ENCODE data around the gene ARHGAP30. TPM values are rescaled to one million over a fixed set of nuclear protein-coding genes. Genes with fewer than 3 reads are reported as not detected.

ARHGAP30 gene
- total and polyA plus RNA-seq, 4 donors, result 10.5 to 66.3 (median 33.8) TPM

- no peak for ATAC-seq (ENCODE audit: insufficient read depth, low FRiP score)
- Histone ChIP-seq H3K9ac (ENCODE audit: insufficient read depth in 1 of 2, low read length in 2 of 2) (no peak overlapping the region), H3K27ac (ENCODE audit: low read depth in 1 of 2, low read length in 1 of 2) (no peak overlapping the region), H3K36me3 (ENCODE audit: control insufficient read depth in 4 of 4, insufficient read depth in 4 of 4, low read length in 4 of 4) (peaks cover 4 to 8% (median 7%) of the 10 kb centered on the region in 4 donors), H3K27me3 (ENCODE audit: control insufficient read depth in 3 of 3, insufficient read depth in 3 of 3, low read length in 2 of 3) (no peaks in the 10 kb centered on the region), H3K4me3 (no peak overlapping the region), H3K9me3 (ENCODE audit: control insufficient read depth in 4 of 4, insufficient read depth in 3 of 4, low read length in 3 of 4) (no peaks in the 10 kb centered on the region), H3K4me1 (ENCODE audit: control insufficient read depth in 5 of 5, insufficient read depth in 5 of 5, low read length in 5 of 5) (peaks cover 0 to 26% (median 4%) of the 10 kb centered on the region in 5 donors)
- 92 to 93% methylated on average over 2 of the region's 2 CpGs for WGBS, 2 donors
- TF ChIP-seq CTCF (IDR thresholded peaks at IDR 0.05; ENCODE audit: control extremely low read depth, extremely low read depth), result no peak
- no peak for DNase-seq
Measured at GRCh38 chr1:161096015-161096414, 26.3 kb upstream of the ARHGAP30 start.

- TF ChIP-seq CTCF (IDR thresholded peaks at IDR 0.05; ENCODE audit: control extremely low read depth, extremely low read depth), result no peak
- H3K36me3 ChIP-seq (ENCODE audit: control insufficient read depth in 4 of 4, insufficient read depth in 4 of 4, low read length in 4 of 4), result peaks cover 3 to 5% (median 4%) of the 10 kb centered on the region in 4 donors
- no peak overlapping the region for H3K27ac ChIP-seq (ENCODE audit: low read depth in 1 of 2, low read length in 1 of 2)
- WGBS, 2 donors, result 96 to 97% methylated on average over 6 of the region's 6 CpGs
- ATAC-seq (ENCODE audit: insufficient read depth, low FRiP score) (no peak), DNase-seq (no peak)
- peaks cover under 1 to 26% (median 4%) of the 10 kb centered on the region in 5 donors for H3K4me1 ChIP-seq (ENCODE audit: control insufficient read depth in 5 of 5, insufficient read depth in 5 of 5, low read length in 5 of 5)
- no peak overlapping the region for H3K9ac ChIP-seq (ENCODE audit: insufficient read depth in 1 of 2, low read length in 2 of 2)
- H3K27me3 ChIP-seq (ENCODE audit: control insufficient read depth in 3 of 3, insufficient read depth in 3 of 3, low read length in 2 of 3), result no peaks in the 10 kb centered on the region
- H3K4me3 ChIP-seq, result no peak overlapping the region
- no peaks in the 10 kb centered on the region for H3K9me3 ChIP-seq (ENCODE audit: control insufficient read depth in 4 of 4, insufficient read depth in 3 of 4, low read length in 3 of 4)
Measured at GRCh38 chr1:161095230-161095629, 25.5 kb upstream of the ARHGAP30 start.

DNA sequence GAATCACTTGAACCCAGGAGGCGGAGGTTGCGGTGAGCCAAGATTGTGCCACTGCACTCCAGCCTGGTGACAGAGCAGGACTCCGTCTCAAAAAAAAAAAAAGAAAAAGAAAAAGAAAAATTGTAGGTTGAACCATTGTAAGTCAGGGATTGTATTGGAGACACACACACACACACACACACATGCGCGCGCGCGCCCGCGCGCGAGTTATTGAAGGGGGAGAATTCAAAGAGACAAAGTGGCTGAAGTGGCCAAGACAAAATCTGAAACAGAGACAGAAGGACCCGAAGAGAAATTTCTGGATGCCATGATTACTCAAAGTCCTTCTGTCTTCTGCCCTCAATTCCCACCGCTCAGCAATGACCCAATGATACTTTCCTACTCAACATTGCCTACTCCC is 24.8 kb upstream of the ARHGAP30 start:
- H3K9ac ChIP-seq (ENCODE audit: insufficient read depth in 1 of 2, low read length in 2 of 2), result no peak overlapping the region
- DNase-seq (no peak), ATAC-seq (ENCODE audit: insufficient read depth, low FRiP score) (no peak)
- 94 to 98% methylated on average over 13 to 14 of the region's 14 CpGs for WGBS, 2 donors
- H3K27me3 ChIP-seq (ENCODE audit: control insufficient read depth in 3 of 3, insufficient read depth in 3 of 3, low read length in 2 of 3), result no peaks in the 10 kb centered on the region
- TF ChIP-seq CTCF (IDR thresholded peaks at IDR 0.05; ENCODE audit: control extremely low read depth, extremely low read depth), result no peak
- no peaks in the 10 kb centered on the region for H3K9me3 ChIP-seq (ENCODE audit: control insufficient read depth in 4 of 4, insufficient read depth in 3 of 4, low read length in 3 of 4)
- H3K4me1 ChIP-seq (ENCODE audit: control insufficient read depth in 5 of 5, insufficient read depth in 5 of 5, low read length in 5 of 5), result peaks cover 2 to 26% (median 6%) of the 10 kb centered on the region in 5 donors
- H3K36me3 ChIP-seq (ENCODE audit: control insufficient read depth in 4 of 4, insufficient read depth in 4 of 4, low read length in 4 of 4), result no peaks in the 10 kb centered on the region
- H3K27ac ChIP-seq (ENCODE audit: low read depth in 1 of 2, low read length in 1 of 2), result no peak overlapping the region
- H3K4me3 ChIP-seq, result no peak overlapping the region

- Histone ChIP-seq H3K27ac (ENCODE audit: low read depth in 1 of 2, low read length in 1 of 2) (no peak overlapping the region), H3K9ac (ENCODE audit: insufficient read depth in 1 of 2, low read length in 2 of 2) (no peak overlapping the region), H3K27me3 (ENCODE audit: control insufficient read depth in 3 of 3, insufficient read depth in 3 of 3, low read length in 2 of 3) (no peaks in the 10 kb centered on the region), H3K36me3 (ENCODE audit: control insufficient read depth in 4 of 4, insufficient read depth in 4 of 4, low read length in 4 of 4) (no peaks in the 10 kb centered on the region), H3K4me3 (no peak overlapping the region), H3K4me1 (ENCODE audit: control insufficient read depth in 5 of 5, insufficient read depth in 5 of 5, low read length in 5 of 5) (peaks cover 0 to 15% (median 6%) of the 10 kb centered on the region in 5 donors), H3K9me3 (ENCODE audit: control insufficient read depth in 4 of 4, insufficient read depth in 3 of 4, low read length in 3 of 4) (no peaks in the 10 kb centered on the region)
- ATAC-seq (ENCODE audit: insufficient read depth, low FRiP score) (no peak), DNase-seq (no peak)
- 63 to 76% methylated on average over 3 of the region's 3 CpGs for WGBS, 2 donors
- TF ChIP-seq CTCF (IDR thresholded peaks at IDR 0.05; ENCODE audit: control extremely low read depth, extremely low read depth), result no peak
Measured at GRCh38 chr1:161092621-161093028, 22.9 kb upstream of the ARHGAP30 start.
